Measurements from ENCODE around the gene PSAPL1.
A peak's percentile ranks its signal among the peaks of the same experiment; 100 is the strongest.

Gene PSAPL1

DNA sequence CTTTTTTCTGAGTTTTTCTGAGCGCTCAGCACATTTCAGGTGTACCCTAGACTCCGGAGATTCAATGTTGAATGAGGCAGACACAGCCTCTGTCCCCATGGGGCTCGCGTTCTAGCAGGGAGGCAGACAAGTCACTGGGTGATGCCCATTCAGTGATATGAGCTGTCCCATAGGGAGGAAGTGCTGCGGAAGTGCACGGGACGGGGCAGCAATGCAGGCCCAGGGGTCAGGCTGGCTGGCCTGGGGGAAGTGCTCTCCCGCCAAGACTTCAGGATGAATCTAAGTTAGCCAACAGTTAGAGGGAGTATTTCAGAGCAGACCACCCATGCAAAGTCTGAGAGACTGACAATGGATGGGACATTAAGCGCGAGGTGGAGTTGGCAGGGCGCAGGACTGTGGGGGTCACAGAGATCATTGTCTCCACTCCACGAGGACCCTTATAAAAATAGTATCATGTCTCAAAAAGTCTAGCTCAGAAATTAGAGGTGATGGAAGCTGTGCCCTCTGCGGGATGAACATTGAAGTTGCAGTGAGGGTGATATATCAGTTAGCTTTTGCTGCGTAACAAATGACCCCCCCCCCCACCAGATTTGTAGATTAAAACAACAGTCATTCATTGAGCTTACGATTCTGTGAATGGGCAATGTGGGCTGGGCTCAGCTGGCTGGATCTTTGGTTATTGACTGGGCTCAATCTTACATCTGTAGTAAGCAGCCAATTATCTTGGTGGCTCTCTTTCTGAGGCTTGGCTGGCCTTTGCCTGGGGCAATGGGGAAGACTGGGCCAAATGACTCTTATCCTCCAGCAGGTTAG, 16.4 kb downstream of the PSAPL1 start:
- no peak for DNase-seq (ENCODE audit: low read depth in 2 of 2)

GRCh38 chr4:7417639-7418038, 17.1 kb downstream of the PSAPL1 start:
- no peak for DNase-seq (ENCODE audit: low read depth in 2 of 2)

GRCh38 chr4:7416745-7417432, 17.8 kb downstream of the PSAPL1 start:
- no peak for DNase-seq (ENCODE audit: low read depth in 2 of 2)

GRCh38 chr4:7415927-7416686, 18.6 kb downstream of the PSAPL1 start:
- no peak for DNase-seq (ENCODE audit: low read depth in 2 of 2)

- DNase-seq (ENCODE audit: low read depth in 2 of 2), result no peak
Measured at GRCh38 chr4:7414736-7415510, 19.8 kb downstream of the PSAPL1 start.

GRCh38 chr4:7414046-7414445, 20.7 kb downstream of the PSAPL1 start:
- no peak for DNase-seq (ENCODE audit: low read depth in 2 of 2)

DNA sequence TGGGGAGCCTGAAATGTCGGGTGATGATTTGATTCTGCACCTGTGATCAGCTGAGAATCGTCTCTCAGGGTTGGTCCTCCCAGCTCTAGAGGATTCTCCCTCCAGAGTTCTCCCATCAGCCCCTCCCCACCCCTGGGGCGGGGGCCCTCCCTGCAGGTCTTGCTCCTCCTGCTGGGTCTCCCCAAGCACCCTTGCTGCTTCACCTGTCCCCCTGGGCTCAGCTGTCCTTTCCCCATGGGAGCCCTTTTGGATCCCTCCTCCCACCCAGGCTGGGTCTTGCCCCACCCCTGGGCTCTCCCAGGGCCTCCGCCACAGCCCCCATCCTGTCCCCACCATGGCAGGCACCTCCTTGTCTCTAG, 22.2 kb downstream of the PSAPL1 start:
- no peak for DNase-seq (ENCODE audit: low read depth in 2 of 2)

DNA sequence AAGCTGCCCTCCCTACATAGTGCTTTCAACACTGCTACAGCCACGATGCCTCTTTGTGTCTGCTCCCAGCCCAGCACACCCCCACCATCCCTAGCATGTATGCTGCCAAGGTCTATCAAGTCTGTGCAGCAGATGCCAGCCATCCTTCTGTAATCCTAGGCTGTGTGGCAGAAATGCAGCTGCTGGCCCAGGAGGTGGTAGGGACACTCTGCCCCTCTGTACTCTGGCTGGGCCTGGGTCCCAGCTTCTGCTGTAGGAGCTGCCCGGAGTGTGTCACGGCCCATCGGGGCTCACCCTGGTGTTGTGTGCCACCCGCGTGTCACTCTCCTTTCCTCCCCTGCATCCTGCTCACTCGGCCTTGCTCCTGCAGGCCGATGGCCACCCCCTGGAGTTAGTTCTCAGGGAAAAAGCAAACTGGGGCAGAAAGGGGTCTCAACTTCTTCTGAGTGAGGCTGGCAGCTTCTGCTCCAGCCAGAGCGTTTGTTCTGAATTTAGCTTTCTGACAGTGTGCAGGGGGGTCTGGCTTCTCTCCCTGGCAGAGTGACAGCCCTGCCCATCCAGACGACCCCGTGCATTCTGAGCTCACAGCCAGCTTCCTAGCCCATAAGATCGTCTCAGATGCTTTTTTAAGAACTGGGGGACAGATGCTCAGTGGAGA, 22.7 kb downstream of the PSAPL1 start:
- DNase-seq (ENCODE audit: low read depth in 2 of 2), result no peak

DNA sequence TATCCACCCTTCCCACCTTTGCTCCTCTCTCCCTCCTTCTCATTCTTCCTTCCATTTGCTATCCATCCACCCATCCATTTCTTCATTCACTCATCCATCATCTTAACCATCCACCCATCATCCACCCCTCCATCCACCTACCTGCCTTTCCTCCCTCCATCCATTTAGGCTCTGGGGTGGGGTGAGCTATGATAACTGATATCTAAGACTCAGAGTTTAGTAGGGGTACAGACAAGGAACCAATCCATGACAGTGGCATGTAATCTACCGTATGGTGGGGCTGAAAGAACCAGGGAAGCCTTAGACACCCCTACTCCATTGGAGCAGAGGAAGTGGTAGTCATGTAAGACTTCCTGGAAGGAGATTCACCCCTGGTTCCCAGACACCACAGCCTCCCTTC, 23.2 kb downstream of the PSAPL1 start:
- no peak for DNase-seq (ENCODE audit: low read depth in 2 of 2)

- DNase-seq (ENCODE audit: low read depth in 2 of 2), result no peak
Measured at GRCh38 chr4:7410446-7410845, 24.3 kb downstream of the PSAPL1 start.

DNA sequence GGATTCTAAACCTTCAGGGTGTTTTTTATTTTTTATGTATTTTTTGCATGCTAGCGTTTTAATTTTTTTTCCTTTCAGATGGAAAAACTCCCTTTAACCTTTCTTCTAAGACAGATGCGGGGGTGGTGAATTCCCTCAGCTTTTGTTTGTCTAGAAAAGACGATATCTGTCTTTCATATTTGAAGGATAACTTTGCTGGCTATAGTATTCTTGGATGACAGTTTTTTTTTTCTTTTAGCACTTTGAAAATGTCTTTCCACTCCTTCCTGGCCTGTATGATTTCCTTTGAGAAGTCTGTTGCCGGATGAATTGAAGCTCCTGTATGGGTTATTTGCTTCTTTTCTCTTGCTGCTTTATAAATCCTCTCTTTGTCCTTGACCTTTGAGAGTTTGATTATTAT, 26.6 kb downstream of the PSAPL1 start:
- DNase-seq (ENCODE audit: low read depth in 2 of 2), result no peak

- DNase-seq (ENCODE audit: low read depth in 2 of 2), result no peak
Measured at GRCh38 chr4:7403001-7403400, 31.7 kb downstream of the PSAPL1 start.

GRCh38 chr4:7402526-7402925, 32.2 kb downstream of the PSAPL1 start:
- no peak for DNase-seq (ENCODE audit: low read depth in 2 of 2)

- no peak for DNase-seq (ENCODE audit: low read depth in 2 of 2)
Measured at GRCh38 chr4:7400671-7401298, 33.9 kb downstream of the PSAPL1 start.

- no peak for DNase-seq (ENCODE audit: low read depth in 2 of 2)
Measured at GRCh38 chr4:7399440-7400234, 35.1 kb downstream of the PSAPL1 start.

DNA sequence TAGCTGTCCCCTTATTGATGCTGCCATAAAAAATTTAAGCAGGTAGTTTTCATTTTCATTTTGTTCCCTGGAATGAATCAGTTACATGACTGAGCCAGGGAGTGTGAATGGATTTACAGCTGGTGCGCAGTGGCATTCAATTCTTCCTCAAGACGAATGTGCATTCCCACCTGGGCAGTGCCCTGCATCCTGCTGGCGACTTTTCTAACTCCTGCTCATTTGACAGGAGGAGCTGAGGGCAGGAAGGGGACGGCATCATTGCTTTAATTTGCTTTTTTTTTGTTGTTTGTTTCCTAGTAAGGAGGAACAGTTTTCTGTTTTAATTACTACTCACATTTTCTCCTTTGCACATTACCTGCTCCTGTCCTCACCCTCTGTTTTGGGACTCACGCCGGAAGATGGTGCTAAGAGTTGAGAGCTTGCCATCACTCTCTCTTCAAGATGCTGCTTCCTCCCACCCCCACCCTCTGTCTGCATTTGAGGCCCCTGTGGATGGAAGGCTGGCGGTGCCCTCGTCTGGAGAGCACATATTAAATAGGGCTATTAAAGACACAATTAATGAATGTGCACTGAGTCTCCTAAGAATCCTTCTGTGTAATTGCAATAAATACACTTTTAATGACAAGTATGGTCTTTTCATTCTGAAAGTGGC, 35.8 kb downstream of the PSAPL1 start:
- DNase-seq (ENCODE audit: low read depth in 2 of 2), result no peak

DNA sequence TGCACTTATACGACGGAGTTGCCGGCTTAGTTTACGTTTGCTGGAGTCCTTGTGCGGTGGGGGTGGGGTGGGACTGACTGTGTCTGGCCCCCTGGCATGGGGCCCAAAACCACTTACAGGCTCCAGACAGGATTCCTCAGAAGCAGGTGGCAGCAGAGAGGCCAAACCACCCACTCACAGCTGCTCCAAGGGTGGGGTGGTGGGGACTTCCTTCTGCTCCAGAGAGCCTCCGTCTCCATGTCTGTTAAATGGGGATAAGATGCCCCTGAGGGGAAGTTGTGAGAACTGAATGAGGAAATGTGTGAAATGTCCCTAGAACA, 36.7 kb downstream of the PSAPL1 start:
- DNase-seq (ENCODE audit: low read depth in 2 of 2), result peak; percentile 11 to 19

DNA sequence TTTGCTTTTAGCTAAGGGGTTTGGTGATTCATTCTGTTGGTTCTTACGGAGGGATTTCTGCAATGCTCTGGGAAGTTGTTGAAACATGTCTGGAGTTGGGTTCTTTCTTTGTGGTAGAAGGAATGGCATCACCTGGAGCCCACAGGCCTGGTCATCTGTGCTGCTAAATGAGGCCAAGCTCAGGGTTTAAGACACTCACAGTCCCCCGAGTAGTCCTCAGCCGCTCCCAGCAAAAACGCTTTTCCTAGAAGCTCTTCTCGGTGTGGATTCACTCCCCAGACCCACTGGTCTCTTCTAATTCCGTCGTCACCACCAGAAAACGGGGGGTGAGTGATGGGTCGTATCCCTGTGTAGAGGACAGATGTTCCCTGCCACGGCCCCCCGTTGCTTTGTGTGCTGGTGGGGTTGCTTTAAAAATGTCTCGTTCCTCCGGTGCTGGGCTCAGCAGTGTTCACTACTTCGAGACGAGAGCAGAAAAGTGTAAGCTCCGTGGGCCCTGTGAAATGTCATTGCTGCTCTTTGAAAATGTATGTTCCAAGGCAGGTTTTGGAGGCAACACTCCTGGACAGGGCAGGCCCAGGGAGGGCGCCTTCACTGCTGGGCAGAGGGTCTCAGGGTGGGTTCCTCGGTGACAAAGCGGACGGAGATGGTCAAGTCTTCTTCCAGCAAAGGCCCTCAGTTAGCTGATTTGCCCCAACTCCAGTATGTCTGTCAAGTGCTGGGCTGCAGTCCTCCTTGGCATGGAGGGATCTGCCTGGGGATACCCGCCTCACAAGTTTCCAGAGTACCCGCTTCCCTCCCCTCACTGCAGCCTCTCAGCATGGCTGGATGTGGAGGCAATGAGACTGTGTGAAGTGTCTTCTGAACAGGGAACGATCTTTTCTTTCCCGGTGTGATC, 37.3 kb downstream of the PSAPL1 start:
- DNase-seq (ENCODE audit: low read depth in 2 of 2), result no peak

All from fibroblast of skin of left biceps (primary cell).